ENCODE measurements around the gene DNAJC18.
A peak's percentile ranks its signal among the peaks of the same experiment; 100 is the strongest.

DNAJC18 gene

GRCh38 chr5:139403418-139403786, 35.9 kb downstream of the DNAJC18 start:
- DNase-seq (ENCODE audit: low read depth), result no peak

GRCh38 chr5:139402561-139403158, 36.7 kb downstream of the DNAJC18 start:
- no peak for DNase-seq (ENCODE audit: low read depth)

GRCh38 chr5:139401546-139401945, 37.8 kb downstream of the DNAJC18 start:
- DNase-seq (ENCODE audit: low read depth), result no peak

- no peak for DNase-seq (ENCODE audit: low read depth)
Observed at GRCh38 chr5:139399501-139400121, 39.7 kb downstream of the DNAJC18 start.

GRCh38 chr5:139397921-139398320, 41.4 kb downstream of the DNAJC18 start:
- no peak for DNase-seq (ENCODE audit: low read depth)

- no peak for DNase-seq (ENCODE audit: low read depth)
Observed at GRCh38 chr5:139396691-139397090, 42.6 kb downstream of the DNAJC18 start.

- no peak for DNase-seq (ENCODE audit: low read depth)
Observed at GRCh38 chr5:139395844-139396640, 43.3 kb downstream of the DNAJC18 start.

- DNase-seq (ENCODE audit: low read depth), result no peak
Observed at GRCh38 chr5:139394654-139395566, 44.4 kb downstream of the DNAJC18 start, which contains the start of gene PROB1. Gene PROB1, minus strand, starts transcription at chr5:139395104. Its CDS starts 23 bp downstream, at chr5:139395081.

- DNase-seq (ENCODE audit: low read depth), result peak; percentile 46
Observed at GRCh38 chr5:139394123-139394653, 45.1 kb downstream of the DNAJC18 start.

- no peak for DNase-seq (ENCODE audit: low read depth)
Observed at GRCh38 chr5:139393497-139394122, 45.7 kb downstream of the DNAJC18 start.

GRCh38 chr5:139392678-139393496, 46.4 kb downstream of the DNAJC18 start:
- peak; percentile 62 for DNase-seq (ENCODE audit: low read depth)

GRCh38 chr5:139392324-139392677, 47.0 kb downstream of the DNAJC18 start:
- DNase-seq (ENCODE audit: low read depth), result no peak

- DNase-seq (ENCODE audit: low read depth), result no peak
Observed at GRCh38 chr5:139391570-139392323, 47.6 kb downstream of the DNAJC18 start.

GRCh38 chr5:139390639-139391569, 48.4 kb downstream of the DNAJC18 start:
- DNase-seq (ENCODE audit: low read depth), result no peak

- DNase-seq (ENCODE audit: low read depth), result peak; percentile 44
Observed at GRCh38 chr5:139389701-139390638, 49.4 kb downstream of the DNAJC18 start, which contains the start of gene MZB1. Gene MZB1, minus strand, starts transcription at chr5:139389913. Its CDS starts 57 bp downstream, at chr5:139389856.

GRCh38 chr5:139388198-139388821, 51.0 kb downstream of the DNAJC18 start:
- DNase-seq (ENCODE audit: low read depth), result no peak
